ENCODE results near the gene SLC9A4.

Gene SLC9A4

DNA sequence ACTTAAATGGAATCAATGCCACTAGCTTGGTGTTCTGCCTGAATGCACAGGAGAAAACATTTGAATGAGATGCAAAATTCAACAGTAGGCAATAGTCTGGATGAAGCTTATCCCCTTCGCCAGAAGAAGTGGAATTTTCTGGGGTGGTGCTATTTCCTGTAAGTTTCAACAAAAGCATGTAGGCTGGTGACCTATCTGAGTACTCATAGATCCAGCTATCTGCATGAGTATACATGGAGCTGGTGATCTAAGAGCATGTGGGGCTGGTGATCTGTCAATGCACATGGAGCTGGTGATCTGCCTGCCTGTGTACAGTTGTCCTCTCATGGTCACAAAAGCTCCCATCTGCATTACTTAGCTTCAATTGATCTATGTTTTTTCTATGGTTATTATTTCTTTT lies 71.2 kb downstream of the SLC9A4 start:
- no peak for DNase-seq (ENCODE audit: low read depth)
- in situ Hi-C loops (cut with HindIII; ENCODE audit: low sequenced_read_pairs): no loop called here
- H3K4me3 ChIP-seq (ENCODE audit: low read depth, low read length): no peak overlapping the region
- no peak for TF ChIP-seq CTCF (IDR thresholded peaks at IDR 0.05; ENCODE audit: low read depth, low read length, missing control alignments)

- no peak for TF ChIP-seq CTCF (IDR thresholded peaks at IDR 0.05; ENCODE audit: low read depth, low read length, missing control alignments)
- H3K4me3 ChIP-seq (ENCODE audit: low read depth, low read length): no peak overlapping the region
- in situ Hi-C loops (cut with HindIII; ENCODE audit: low sequenced_read_pairs): no loop called here
- DNase-seq (ENCODE audit: low read depth): no peak
Measured at GRCh38 chr2:102547462-102547861, 74.4 kb downstream of the SLC9A4 start.

- DNase-seq (ENCODE audit: low read depth): no peak
- in situ Hi-C loops (cut with HindIII; ENCODE audit: low sequenced_read_pairs): no loop called here
- no peak for TF ChIP-seq CTCF (IDR thresholded peaks at IDR 0.05; ENCODE audit: low read depth, low read length, missing control alignments)
- H3K4me3 ChIP-seq (ENCODE audit: low read depth, low read length): no peak overlapping the region
Measured at GRCh38 chr2:102549027-102549426, 76.0 kb downstream of the SLC9A4 start.

DNA sequence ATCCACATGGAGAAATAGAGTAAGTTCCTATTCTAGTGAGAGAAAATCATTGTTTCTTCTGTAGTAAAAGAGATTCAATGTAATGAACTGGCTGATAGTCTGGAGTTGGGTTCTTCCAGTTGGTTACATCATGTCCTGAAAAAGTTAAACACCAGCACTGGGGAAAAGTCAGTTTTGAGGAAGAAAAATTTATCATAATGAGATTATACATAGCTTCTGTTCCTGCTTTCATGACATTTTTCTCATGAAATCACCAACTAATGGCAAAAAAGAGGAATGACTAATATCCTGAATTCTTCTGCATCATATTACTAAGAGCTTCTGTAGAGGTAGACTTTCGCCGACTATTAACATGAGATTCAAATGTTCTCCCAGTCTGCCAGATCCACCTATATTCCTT lies 77.1 kb downstream of the SLC9A4 start:
- in situ Hi-C loops (cut with HindIII; ENCODE audit: low sequenced_read_pairs): no loop called here
- no peak for TF ChIP-seq CTCF (IDR thresholded peaks at IDR 0.05; ENCODE audit: low read depth, low read length, missing control alignments)
- no peak for DNase-seq (ENCODE audit: low read depth)
- no peak overlapping the region for H3K4me3 ChIP-seq (ENCODE audit: low read depth, low read length)

GRCh38 chr2:102551329-102552096 lies 78.5 kb downstream of the SLC9A4 start:
- TF ChIP-seq CTCF (IDR thresholded peaks at IDR 0.05; ENCODE audit: low read depth, low read length, missing control alignments): no peak
- H3K4me3 ChIP-seq (ENCODE audit: low read depth, low read length): no peak overlapping the region
- in situ Hi-C loops (cut with HindIII; ENCODE audit: low sequenced_read_pairs): no loop called here
- no peak for DNase-seq (ENCODE audit: low read depth)

DNA sequence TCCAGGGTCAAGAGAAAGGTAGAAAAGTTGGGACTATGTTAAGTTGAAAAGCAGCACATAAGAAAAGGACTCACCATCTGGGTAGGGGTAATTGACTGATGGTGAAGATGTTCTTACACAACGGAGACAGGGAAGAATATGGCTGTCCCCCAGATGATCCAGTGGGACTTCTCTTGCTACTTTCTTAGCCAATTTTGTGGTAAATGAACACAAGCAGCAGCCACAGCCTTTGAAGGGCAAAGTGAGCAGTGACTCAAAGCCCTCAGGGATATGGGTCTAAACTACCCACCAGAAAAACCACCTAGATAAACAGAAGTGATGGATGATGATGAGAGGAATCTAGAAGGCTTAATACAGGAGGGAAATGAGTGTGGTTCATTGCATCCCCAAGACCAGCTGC lies 80.6 kb downstream of the SLC9A4 start:
- DNase-seq (ENCODE audit: low read depth): no peak
- H3K4me3 ChIP-seq (ENCODE audit: low read depth, low read length): no peak overlapping the region
- in situ Hi-C loops (cut with HindIII; ENCODE audit: low sequenced_read_pairs): no loop called here
- TF ChIP-seq CTCF (IDR thresholded peaks at IDR 0.05; ENCODE audit: low read depth, low read length, missing control alignments): no peak

Measured in astrocyte of the cerebellum (primary cell).